Panc1 (cell line): ENCODE results near the gene MRM3.

Experiments used
- TF ChIP-seq, protein P1 (sequence below): fragments of 450-650 bp; IDR thresholded peaks from 2 replicates; pipeline ENCODE4 v1.5.1; 2017; ENCODE audit warnings: mild to moderate bottlenecking
- TF ChIP-seq, protein P2 (sequence below), 2 experiments: IDR thresholded peaks; 2 replicates each; pipeline ENCODE4 v1.6.1; 2011 to 2012; ENCODE audit warnings: low read depth in 2 of 2, control low read depth in 1 of 2, low read length in 1 of 2, mild to moderate bottlenecking in 1 of 2, moderate library complexity in 1 of 2; ENCODE audit not compliant: insufficient read depth in 1 of 2

DNA sequence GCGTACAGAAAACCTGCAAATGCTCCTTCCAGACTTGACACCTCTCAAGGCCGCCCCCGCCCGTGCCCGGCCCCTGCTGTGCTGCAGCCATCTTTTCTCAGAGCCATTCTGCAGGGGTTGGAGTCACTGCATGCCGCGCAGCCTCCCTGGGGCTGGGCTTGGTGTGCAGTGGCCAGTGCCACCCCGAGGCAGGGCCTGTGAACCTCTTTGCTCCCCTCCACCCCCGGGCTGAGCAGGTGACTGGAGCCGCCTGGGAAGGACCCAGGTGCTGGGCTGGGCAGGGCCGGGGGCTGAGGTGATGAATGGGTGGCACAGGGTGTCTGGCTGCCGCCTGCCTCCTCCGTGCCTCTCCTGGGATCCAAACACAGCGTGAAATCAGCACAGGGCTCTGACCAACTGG is 20.3 kb downstream of the MRM3 start:
- TF ChIP-seq, protein P1, sequence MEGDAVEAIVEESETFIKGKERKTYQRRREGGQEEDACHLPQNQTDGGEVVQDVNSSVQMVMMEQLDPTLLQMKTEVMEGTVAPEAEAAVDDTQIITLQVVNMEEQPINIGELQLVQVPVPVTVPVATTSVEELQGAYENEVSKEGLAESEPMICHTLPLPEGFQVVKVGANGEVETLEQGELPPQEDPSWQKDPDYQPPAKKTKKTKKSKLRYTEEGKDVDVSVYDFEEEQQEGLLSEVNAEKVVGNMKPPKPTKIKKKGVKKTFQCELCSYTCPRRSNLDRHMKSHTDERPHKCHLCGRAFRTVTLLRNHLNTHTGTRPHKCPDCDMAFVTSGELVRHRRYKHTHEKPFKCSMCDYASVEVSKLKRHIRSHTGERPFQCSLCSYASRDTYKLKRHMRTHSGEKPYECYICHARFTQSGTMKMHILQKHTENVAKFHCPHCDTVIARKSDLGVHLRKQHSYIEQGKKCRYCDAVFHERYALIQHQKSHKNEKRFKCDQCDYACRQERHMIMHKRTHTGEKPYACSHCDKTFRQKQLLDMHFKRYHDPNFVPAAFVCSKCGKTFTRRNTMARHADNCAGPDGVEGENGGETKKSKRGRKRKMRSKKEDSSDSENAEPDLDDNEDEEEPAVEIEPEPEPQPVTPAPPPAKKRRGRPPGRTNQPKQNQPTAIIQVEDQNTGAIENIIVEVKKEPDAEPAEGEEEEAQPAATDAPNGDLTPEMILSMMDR, result no peak
- TF ChIP-seq, protein P2, sequence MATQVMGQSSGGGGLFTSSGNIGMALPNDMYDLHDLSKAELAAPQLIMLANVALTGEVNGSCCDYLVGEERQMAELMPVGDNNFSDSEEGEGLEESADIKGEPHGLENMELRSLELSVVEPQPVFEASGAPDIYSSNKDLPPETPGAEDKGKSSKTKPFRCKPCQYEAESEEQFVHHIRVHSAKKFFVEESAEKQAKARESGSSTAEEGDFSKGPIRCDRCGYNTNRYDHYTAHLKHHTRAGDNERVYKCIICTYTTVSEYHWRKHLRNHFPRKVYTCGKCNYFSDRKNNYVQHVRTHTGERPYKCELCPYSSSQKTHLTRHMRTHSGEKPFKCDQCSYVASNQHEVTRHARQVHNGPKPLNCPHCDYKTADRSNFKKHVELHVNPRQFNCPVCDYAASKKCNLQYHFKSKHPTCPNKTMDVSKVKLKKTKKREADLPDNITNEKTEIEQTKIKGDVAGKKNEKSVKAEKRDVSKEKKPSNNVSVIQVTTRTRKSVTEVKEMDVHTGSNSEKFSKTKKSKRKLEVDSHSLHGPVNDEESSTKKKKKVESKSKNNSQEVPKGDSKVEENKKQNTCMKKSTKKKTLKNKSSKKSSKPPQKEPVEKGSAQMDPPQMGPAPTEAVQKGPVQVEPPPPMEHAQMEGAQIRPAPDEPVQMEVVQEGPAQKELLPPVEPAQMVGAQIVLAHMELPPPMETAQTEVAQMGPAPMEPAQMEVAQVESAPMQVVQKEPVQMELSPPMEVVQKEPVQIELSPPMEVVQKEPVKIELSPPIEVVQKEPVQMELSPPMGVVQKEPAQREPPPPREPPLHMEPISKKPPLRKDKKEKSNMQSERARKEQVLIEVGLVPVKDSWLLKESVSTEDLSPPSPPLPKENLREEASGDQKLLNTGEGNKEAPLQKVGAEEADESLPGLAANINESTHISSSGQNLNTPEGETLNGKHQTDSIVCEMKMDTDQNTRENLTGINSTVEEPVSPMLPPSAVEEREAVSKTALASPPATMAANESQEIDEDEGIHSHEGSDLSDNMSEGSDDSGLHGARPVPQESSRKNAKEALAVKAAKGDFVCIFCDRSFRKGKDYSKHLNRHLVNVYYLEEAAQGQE (IDR thresholded peaks at IDR 0.05; ENCODE audit: insufficient read depth in 1 of 2, low read depth in 2 of 2, low read length in 1 of 2), result no peak
